NK-92 (cell line): ENCODE data around the gene DOCK7.

Source experiments
- DNase-seq: peaks from one replicate; lab custom pipeline; 2025; ENCODE audit not compliant: unreplicated experiment; lab: John Stamatoyannopoulos, UW

The DOCK7 gene

GRCh38 chr1:62424411-62424810 lies 263.8 kb downstream of the DOCK7 start:
- no peak for DNase-seq

GRCh38 chr1:62423580-62424242 lies 264.5 kb downstream of the DOCK7 start:
- DNase-seq, result no peak

- DNase-seq, result no peak
These were observed 268.0 kb downstream of the DOCK7 start for GRCh38 chr1:62420214-62420613.

GRCh38 chr1:62417351-62417999 lies 270.7 kb downstream of the DOCK7 start:
- DNase-seq, result no peak

- no peak for DNase-seq
These were observed 272.5 kb downstream of the DOCK7 start for GRCh38 chr1:62415687-62416086.

- no peak for DNase-seq
These were observed 280.7 kb downstream of the DOCK7 start for GRCh38 chr1:62407398-62408009.

- no peak for DNase-seq
These were observed 281.6 kb downstream of the DOCK7 start for GRCh38 chr1:62406576-62406975.

GRCh38 chr1:62405247-62405646 lies 282.9 kb downstream of the DOCK7 start:
- DNase-seq, result no peak
